ENCODE measurements around the gene TP53I3. TPM values are rescaled to one million over a fixed set of nuclear protein-coding genes. Genes with fewer than 3 reads are reported as not detected.

Gene TP53I3
- total and polyA plus RNA-seq, 2 of the 4 experiments (the other 2 are of a cell fraction), result 25.5 to 42.2 TPM

- H3K56ac ChIP-seq (ENCODE audit: extremely low read depth, insufficient read depth, low read length), result no peak overlapping the region
- H3K4ac ChIP-seq (ENCODE audit: low read depth, low read length), result no peak overlapping the region
- H3K14ac ChIP-seq (replicated peaks; ENCODE audit: low read depth, low read length), result no peak overlapping the region
- WGBS, 2 experiments (ENCODE audit: extremely low coverage in 2 of 2, insufficient read length in 1 of 2), result no CpG with 5 or more reads among the region's 1 CpG
- POLR2A ChIA-PET (ENCODE audit: unreplicated experiment), result no interaction called here
- no peaks in the 10 kb centered on the region; the same call in 1 of the 2 replicates for H3K9me3 ChIP-seq (ENCODE audit: control insufficient read depth, insufficient read depth, low read length)
- no peak overlapping the region for H2BK5ac ChIP-seq (ENCODE audit: low read depth, low read length, poor library complexity, severe bottlenecking)
- no peaks in the 10 kb centered on the region for H3K27me3 ChIP-seq (ENCODE audit: control insufficient read depth, insufficient read depth, low read length)
- no peaks in the 10 kb centered on the region for H4K20me1 ChIP-seq (ENCODE audit: insufficient read depth, low read length)
- H3K9me1 ChIP-seq (ENCODE audit: insufficient read depth, low read length), result no peaks in the 10 kb centered on the region
- H4K91ac ChIP-seq (ENCODE audit: insufficient read depth, low read depth, low read length), result no peak overlapping the region
- no peak overlapping the region for H2BK15ac ChIP-seq (ENCODE audit: low read depth, low read length)
- H3K4me3 ChIP-seq (ENCODE audit: insufficient read depth, low read depth, low read length), result no peak overlapping the region
- in situ Hi-C loops (cut with MboI; ENCODE audit: low sequenced_read_pairs), result no loop called here
- no peak overlapping the region for H2AFZ ChIP-seq (replicated peaks; ENCODE audit: low read length, poor library complexity)
- H3K23ac ChIP-seq (ENCODE audit: low read depth, low read length), result no peak overlapping the region
- H4K8ac ChIP-seq (ENCODE audit: low read depth in 2 of 2, low read length in 2 of 2), result no peak overlapping the region
- no peak for TF ChIP-seq MAZ (IDR thresholded peaks at IDR 0.05; ENCODE audit: borderline replicate concordance, low read depth, low read length)
- TF ChIP-seq SMC3 (IDR thresholded peaks at IDR 0.05; ENCODE audit: low read depth, low read length), result no peak
- no peak for TF ChIP-seq USF2 (IDR thresholded peaks at IDR 0.05; ENCODE audit: low read depth, low read length)
- no peak for TF ChIP-seq MAFK (IDR thresholded peaks at IDR 0.05; ENCODE audit: low read depth, low read length)
- no peak for TF ChIP-seq CTCF (conservative IDR thresholded peaks at IDR 0.05; ENCODE audit: low read depth, low read length)
- TF ChIP-seq ELK1 (IDR thresholded peaks at IDR 0.05; ENCODE audit: borderline replicate concordance, low read depth, low read length), result no peak
- no peak for TF ChIP-seq RAD21 (IDR thresholded peaks at IDR 0.05; ENCODE audit: low read length)
- TF ChIP-seq POLR2A (IDR thresholded peaks at IDR 0.05; ENCODE audit: low read depth, low read length), result no peak
- TF ChIP-seq MXI1 (IDR thresholded peaks at IDR 0.05; ENCODE audit: borderline replicate concordance, low read depth, low read length), result no peak
- no peak overlapping the region for H2AK5ac ChIP-seq (ENCODE audit: low read depth, low read length)
- CTCF ChIA-PET, result no interaction called here
- H2BK20ac ChIP-seq (ENCODE audit: low read depth, low read length), result no peak overlapping the region
- DNase-seq, result no peak
- no peak overlapping the region for H3K4me2 ChIP-seq (ENCODE audit: low read depth, low read length)
- 0 out of 2 replicates have a peak, but pooled peaks cover 2% of the 10 kb centered on the region for H3K36me3 ChIP-seq (ENCODE audit: control insufficient read depth, insufficient read depth, low read length)
- H3K18ac ChIP-seq (ENCODE audit: low read depth, low read length), result no peak overlapping the region
- H3K9ac ChIP-seq (ENCODE audit: low read depth, low read length), result no peak overlapping the region
- H3K27ac ChIP-seq (ENCODE audit: insufficient read depth, low read length), result no peak overlapping the region
- dilution Hi-C loops (cut with HindIII; ENCODE audit: low sequenced_read_pairs, unreplicated experiment), result no loop called here
- ATAC-seq (ENCODE audit: low read depth), result no peak
- H2BK120ac ChIP-seq (ENCODE audit: low read depth, low read length), result no peak overlapping the region
- BruUV-seq (replicated peaks), result no TSS peak
- no peak overlapping the region for H4K5ac ChIP-seq (ENCODE audit: low read depth, low read length)
- no peak overlapping the region for H2AK9ac ChIP-seq (replicated peaks; ENCODE audit: low read depth, low read length, poor library complexity)
- H3K4me1 ChIP-seq (ENCODE audit: control insufficient read depth, insufficient read depth, low read length), result no peaks in the 10 kb centered on the region
- no peaks in the 10 kb centered on the region for H3K79me1 ChIP-seq (ENCODE audit: low read depth in 1 of 2, low read length in 2 of 2)
- intact Hi-C loops (cut with micrococcal nuclease), result no loop called here
Measured at GRCh38 chr2:24102677-24103076, 18.0 kb upstream of the TP53I3 start.
